SK-N-SH (cell line): Measurements from ENCODE around the gene NUDCD3. TPM values are rescaled to one million over a fixed set of nuclear protein-coding genes. Genes with fewer than 3 reads are reported as not detected.

Experiments used
- CTCF ChIA-PET: fragments of 300-600, 350-600 bp; formaldehyde crosslinking; extraction: SDS; loops from one replicate; lab custom pipeline; 2021; lab: Yijun Ruan, JAX
- POLR2A ChIA-PET: fragments of 350-600 bp; sonication (Branson Sonifier 250); formaldehyde crosslinking; extraction: SDS; loops from one replicate; lab custom pipeline; 2020; ENCODE audit warnings: antibody characterized with exemption, inconsistent platforms; lab: Yijun Ruan, JAX
- DNase-seq: peaks from one replicate; pipeline ENCODE4 v3.0.0; 2012
- H2AFZ ChIP-seq: fragments of 200-600 bp; sonication (generic); 2 replicates; pipeline ENCODE4 v1.8.1; 2016; ENCODE audit warnings: antibody characterized with exemption, mild to moderate bottlenecking, low read depth
- H3F3A ChIP-seq: fragments of 200-600 bp; sonication (generic); replicated peaks from 2 replicates; pipeline ENCODE3; 2016; ENCODE audit warnings: antibody characterized with exemption, mild to moderate bottlenecking; ENCODE audit not compliant: insufficient read depth
- H3K27ac ChIP-seq, 2 experiments: fragments of 200-500 bp in 1 of 2; fragments of 200-600 bp in 1 of 2; sonication (Bioruptor generic) in 1 of 2; sonication (generic), shearing (Covaris generic) in 1 of 2; 2 replicates each; pipeline versions ENCODE4 v1.5.1 to v1.6.1; 2014 to 2016; ENCODE audit warnings: low read depth in 2 of 2, inconsistent platforms in 1 of 2, low read length in 1 of 2, mild to moderate bottlenecking in 1 of 2, mixed read lengths in 1 of 2
- H3K27me3 ChIP-seq: fragments of 200-600 bp; sonication (generic), shearing (Covaris generic); 2 replicates; pipeline ENCODE4 v1.6.1; 2016; ENCODE audit warnings: mixed run types; ENCODE audit not compliant: insufficient read depth
- H3K36me3 ChIP-seq, 2 experiments: fragments of 200-500 bp in 1 of 2; fragments of 200-600 bp in 1 of 2; sonication (Bioruptor generic) in 1 of 2; sonication (generic) in 1 of 2; replicated peaks in 1 of 2; 2 replicates each; pipeline versions ENCODE3 to v1.5.1; 2014 to 2016; ENCODE audit warnings: low read length in 1 of 2, mild to moderate bottlenecking in 1 of 2; ENCODE audit not compliant: insufficient read depth in 2 of 2, control insufficient read depth in 1 of 2
- H3K4me1 ChIP-seq, 2 experiments: fragments of 200-500 bp in 1 of 2; fragments of 200-600 bp in 1 of 2; sonication (Bioruptor generic) in 1 of 2; sonication (generic), shearing (Covaris generic) in 1 of 2; 2 replicates each; pipeline versions ENCODE4 v1.5.1 to v1.6.1; 2014 to 2016; ENCODE audit warnings: low read depth in 1 of 2, low read length in 1 of 2, mixed run types in 1 of 2; ENCODE audit not compliant: insufficient read depth in 2 of 2, control insufficient read depth in 1 of 2
- H3K4me2 ChIP-seq: fragments of 200-600 bp; sonication (generic), shearing (Covaris generic); 2 replicates; pipeline ENCODE4 v1.6.1; 2017; ENCODE audit warnings: mixed run types
- H3K4me3 ChIP-seq, 2 experiments: fragments of 200-500 bp in 1 of 2; fragments of 200-600 bp in 1 of 2; sonication (Bioruptor generic) in 1 of 2; sonication (generic), shearing (Covaris generic) in 1 of 2; 2 replicates each; pipeline versions ENCODE4 v1.5.1 to v1.8.1; 2014 to 2016; ENCODE audit warnings: low read depth in 2 of 2, inconsistent platforms in 1 of 2, low read length in 1 of 2, mild to moderate bottlenecking in 1 of 2, mixed read lengths in 1 of 2, moderate library complexity in 1 of 2
- H3K79me2 ChIP-seq: fragments of 200-600 bp; sonication (generic); 2 replicates; pipeline ENCODE4 v1.8.1; 2017; ENCODE audit warnings: mild to moderate bottlenecking; ENCODE audit not compliant: insufficient read depth
- H3K9ac ChIP-seq: fragments of 200-600 bp; sonication (generic); 2 replicates; pipeline ENCODE4 v1.6.1; 2017; ENCODE audit warnings: mixed run types
- H3K9me2 ChIP-seq: fragments of 200-600 bp; sonication (generic); 2 replicates; pipeline ENCODE4 v1.6.1; 2017; ENCODE audit warnings: mixed run types
- H3K9me3 ChIP-seq: fragments of 200-600 bp; sonication (generic); 2 replicates; pipeline ENCODE4 v1.6.1; 2017; ENCODE audit warnings: mixed run types, mild to moderate bottlenecking, moderate library complexity
- H4K20me1 ChIP-seq: fragments of 200-600 bp; sonication (generic); 2 replicates; pipeline ENCODE4 v1.6.1; 2017; ENCODE audit warnings: mild to moderate bottlenecking, mixed run types; ENCODE audit not compliant: insufficient read depth
- EZH2phosphoT487 ChIP-seq: fragments of 200-600 bp; sonication (generic); IDR thresholded peaks from 2 replicates; pipeline ENCODE4 v1.6.1; 2017; ENCODE audit warnings: low read depth, mixed run types, mild to moderate bottlenecking, antibody characterized with exemption, moderate library complexity, borderline replicate concordance
- FOSL2 ChIP-seq: IDR thresholded peaks from 2 replicates; pipeline ENCODE4 v1.4.0; 2012; ENCODE audit warnings: low read depth, mild to moderate bottlenecking, moderate library complexity, borderline replicate concordance
- GABPA ChIP-seq: IDR thresholded peaks from 2 replicates; pipeline ENCODE4 v1.4.0; 2012; ENCODE audit warnings: low read depth, mild to moderate bottlenecking
- MXI1 ChIP-seq: IDR thresholded peaks from 2 replicates; pipeline ENCODE4 v1.6.1; 2012; ENCODE audit warnings: mild to moderate bottlenecking, low read depth, low read length, improper control_type of control experiment
- PBX3 ChIP-seq: IDR thresholded peaks from 2 replicates; pipeline ENCODE4; 2012
- POLR2AphosphoS5 ChIP-seq: IDR thresholded peaks from 2 replicates; pipeline ENCODE4 v1.6.1; 2012; ENCODE audit warnings: low read depth, low read length
- RAD21 ChIP-seq: IDR thresholded peaks from 2 replicates; pipeline ENCODE4 v1.6.1; 2012; ENCODE audit warnings: mild to moderate bottlenecking, low read length
- RCOR1 ChIP-seq: fragments of 150-350 bp; IDR thresholded peaks from 2 replicates; pipeline ENCODE4 v1.6.1; 2017; ENCODE audit warnings: antibody characterized with exemption, low read length
- REST ChIP-seq: IDR thresholded peaks from 2 replicates; pipeline ENCODE4 v1.6.1; 2012; ENCODE audit warnings: mild to moderate bottlenecking, low read depth, low read length, moderate library complexity
- RXRA ChIP-seq: IDR thresholded peaks from 2 replicates; pipeline ENCODE4 v1.4.0; 2012; ENCODE audit warnings: low read depth, mild to moderate bottlenecking, borderline replicate concordance
- SIN3A ChIP-seq: IDR thresholded peaks from 2 replicates; pipeline ENCODE4 v1.6.1; 2012; ENCODE audit warnings: low read depth, mild to moderate bottlenecking, low read length, moderate library complexity, borderline replicate concordance
- SMC3 ChIP-seq: IDR thresholded peaks from 2 replicates; pipeline ENCODE4 v1.6.1; 2012; ENCODE audit warnings: low read depth, low read length, improper control_type of control experiment
- USF1 ChIP-seq: IDR thresholded peaks from 2 replicates; pipeline ENCODE4 v1.4.0; 2012; ENCODE audit warnings: low read depth, borderline replicate concordance
- USF2 ChIP-seq: fragments of 150-350 bp; IDR thresholded peaks from 2 replicates; pipeline ENCODE4 v1.6.1; 2017; ENCODE audit warnings: antibody characterized with exemption, low read length, low read depth, borderline replicate concordance
- ZBTB33 ChIP-seq: IDR thresholded peaks from 2 replicates; pipeline ENCODE4 v1.4.0; 2012; ENCODE audit warnings: low read depth, borderline replicate concordance
- WGBS: methylation state at CpG from one replicate; pipeline ENCODE4 v1.1.6; 2017; ENCODE audit warnings: low lambda C conversion rate; 5-methylcytosine and 5-hydroxymethylcytosine counted together
- polyA plus RNA-seq, 3 experiments: library from polyadenylated mRNA; depleted of rRNA; stranded (reverse); fragments of >200 nt; gene quantifications; 2 replicates each; pipeline ENCODE4 v1.2.3, GENCODE V29; 2012

The NUDCD3 gene
- polyA plus RNA-seq, 1 of the 3 experiments (the other 2 are of a cell fraction): 66.0 TPM

GRCh38 chr7:44486001-44486400, 4.5 kb downstream of the NUDCD3 start (continued):
- TF ChIP-seq MXI1: no peak
- TF ChIP-seq REST: no peak
- TF ChIP-seq GABPA: no peak
- TF ChIP-seq RCOR1: no peak
- TF ChIP-seq SMC3: no peak
- TF ChIP-seq RXRA: no peak
- TF ChIP-seq RAD21: no peak

GRCh38 chr7:44484482-44485313, 5.8 kb downstream of the NUDCD3 start:
- ChIA-PET POLR2A (no interaction called here), CTCF (interaction anchor here (0.6 to 2.9 kb wide), 4 partner anchors 9 to 263 kb away, joined by 3 to 6 read pairs (median 4); no protein-coding TSS in a partner anchor)
- no peaks in the 10 kb centered on the region for H3K9me2 ChIP-seq
- no peak overlapping the region for H3K27ac ChIP-seq
- no peak overlapping the region for H3K9ac ChIP-seq
- H3K27me3 ChIP-seq: no peaks in the 10 kb centered on the region
- H3K79me2 ChIP-seq: peaks cover 100% of the 10 kb centered on the region
- H3F3A ChIP-seq: peaks cover 5% of the 10 kb centered on the region
- H3K4me1 ChIP-seq: peaks cover 10 to 19% of the 10 kb centered on the region in 2 experiments; a peak in 3 of 4 replicates
- peaks cover 15% of the 10 kb centered on the region for H3K9me3 ChIP-seq
- no peaks in the 10 kb centered on the region; the same call in 1 of the 2 replicates for H4K20me1 ChIP-seq
- no peak overlapping the region for H3K4me3 ChIP-seq
- 93% methylated on average over 5 of the region's 5 CpGs for WGBS
- TF ChIP-seq RCOR1 (no peak), SIN3A (no peak), REST (no peak), USF2 (no peak), PBX3 (no peak), ZBTB33 (no peak), USF1 (no peak), FOSL2 (no peak), MXI1 (no peak), GABPA (no peak), RXRA (no peak), EZH2phosphoT487 (no peak), POLR2AphosphoS5 (no peak)
- no peak for DNase-seq
- peaks cover 69 to 72% of the 10 kb centered on the region in 2 experiments for H3K36me3 ChIP-seq
- H3K4me2 ChIP-seq: no peak overlapping the region
- no peak overlapping the region for H2AFZ ChIP-seq
